ENCODE data around the gene FBXW7.

FBXW7 gene

GRCh38 chr4:152448038-152448707 is 87.7 kb downstream of the FBXW7 start (continued):
- TF ChIP-seq ZBTB44 (tag by site-specific recombination; IDR thresholded peaks at IDR 0.05) (peak; percentile 92), ZNF473 (tag by site-specific recombination; IDR thresholded peaks at IDR 0.05) (no peak), ZBTB48 (tag by site-specific recombination; IDR thresholded peaks at IDR 0.05) (no peak)

GRCh38 chr4:152443859-152444258 is 92.0 kb downstream of the FBXW7 start:
- Histone ChIP-seq H3K9me3 (ENCODE audit: control insufficient read depth, insufficient read depth, low read depth, low read length) (no peaks in the 10 kb centered on the region), H3K4me3 (ENCODE audit: low read depth, low read length) (no peak overlapping the region), H3K4me1 (ENCODE audit: control insufficient read depth, insufficient read depth, low read length) (peaks cover 3% of the 10 kb centered on the region; the same call in 1 of the 2 replicates), H3K36me3 (ENCODE audit: control insufficient read depth in 2 of 2, insufficient read depth in 1 of 2, low read length in 2 of 2) (no peaks in the 10 kb centered on the region), H3K27ac (ENCODE audit: extremely low read depth, low read depth, low read length) (no peak overlapping the region)
- TF ChIP-seq ZBTB17 (tag by site-specific recombination; IDR thresholded peaks at IDR 0.05) (no peak), ZNF211 (tag by site-specific recombination; IDR thresholded peaks at IDR 0.05; ENCODE audit: low read depth) (no peak), ZFP37 (tag by site-specific recombination; IDR thresholded peaks at IDR 0.05) (no peak), ZNF202 (tag by site-specific recombination; IDR thresholded peaks at IDR 0.05; ENCODE audit: borderline replicate concordance) (no peak), ZNF366 (tag by site-specific recombination; conservative IDR thresholded peaks at IDR 0.05) (no peak), SALL2 (tag by site-specific recombination; IDR thresholded peaks at IDR 0.05; ENCODE audit: borderline replicate concordance) (no peak), ZNF335 (tag by site-specific recombination; conservative IDR thresholded peaks at IDR 0.05) (no peak), ZNF521 (tag by site-specific recombination; IDR thresholded peaks at IDR 0.05) (no peak), ZNF148 (tag by site-specific recombination; IDR thresholded peaks at IDR 0.05; ENCODE audit: borderline replicate concordance) (no peak), HOXA7 (CRISPR knock-in tag; IDR thresholded peaks at IDR 0.05; ENCODE audit: borderline replicate concordance) (no peak), KLF10 (tag by site-specific recombination; IDR thresholded peaks at IDR 0.05) (no peak), ZNF23 (tag by site-specific recombination; IDR thresholded peaks at IDR 0.05; ENCODE audit: borderline replicate concordance) (no peak), ZNF146 (tag by site-specific recombination; IDR thresholded peaks at IDR 0.05) (no peak), SP7 (tag by site-specific recombination; IDR thresholded peaks at IDR 0.05) (no peak), BCL11A (tag by site-specific recombination; IDR thresholded peaks at IDR 0.05; ENCODE audit: low read depth) (no peak), ZNF24 (tag by site-specific recombination; IDR thresholded peaks at IDR 0.05) (no peak), HIC1 (tag by site-specific recombination; IDR thresholded peaks at IDR 0.05) (no peak)
- CTCF ChIA-PET: no interaction called here
- POLR2A ChIA-PET: no interaction called here
